22Rv1 (cell line): ENCODE data around the gene CDC73.
"Not testable (repeated sequence)": the region's sequence is repeated elsewhere in the genome, so short reads cannot be mapped to it uniquely, and the experiment has no call there.

Experiments used
- H3K27ac ChIP-seq: fragments of 450-650 bp; 2 replicates; pipeline ENCODE4 v1.5.1; 2017
- ZFX ChIP-seq: fragments of 450-650 bp; IDR thresholded peaks from 2 replicates; pipeline ENCODE4 v1.6.1; 2017; ENCODE audit warnings: antibody characterized with exemption, borderline replicate concordance
- TF ChIP-seq, protein P1 (sequence below): fragments of 450-650 bp; IDR thresholded peaks from 2 replicates; pipeline ENCODE4 v1.5.1; 2017; ENCODE audit warnings: mild to moderate bottlenecking

The CDC73 gene

DNA sequence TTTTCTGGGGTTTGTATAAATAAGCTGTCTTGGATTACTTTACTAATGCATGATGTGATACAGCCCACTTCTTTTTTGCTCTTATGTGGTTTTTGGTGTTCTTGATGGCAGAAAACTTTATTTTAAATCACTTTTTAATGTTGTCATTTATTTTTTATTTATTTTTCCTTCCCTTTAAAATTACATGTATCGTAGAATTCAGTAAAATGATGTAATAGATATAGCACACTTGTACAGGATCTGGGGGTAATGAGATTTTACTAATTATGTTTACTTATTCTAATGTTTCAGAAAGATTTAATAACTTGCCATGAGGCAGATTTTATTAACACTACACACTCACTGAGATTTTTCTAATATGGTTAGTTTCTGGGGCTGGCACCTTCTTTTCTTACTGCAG is 65.3 kb downstream of the CDC73 start:
- H3K27ac ChIP-seq: no peak overlapping the region
- TF ChIP-seq, protein P1, sequence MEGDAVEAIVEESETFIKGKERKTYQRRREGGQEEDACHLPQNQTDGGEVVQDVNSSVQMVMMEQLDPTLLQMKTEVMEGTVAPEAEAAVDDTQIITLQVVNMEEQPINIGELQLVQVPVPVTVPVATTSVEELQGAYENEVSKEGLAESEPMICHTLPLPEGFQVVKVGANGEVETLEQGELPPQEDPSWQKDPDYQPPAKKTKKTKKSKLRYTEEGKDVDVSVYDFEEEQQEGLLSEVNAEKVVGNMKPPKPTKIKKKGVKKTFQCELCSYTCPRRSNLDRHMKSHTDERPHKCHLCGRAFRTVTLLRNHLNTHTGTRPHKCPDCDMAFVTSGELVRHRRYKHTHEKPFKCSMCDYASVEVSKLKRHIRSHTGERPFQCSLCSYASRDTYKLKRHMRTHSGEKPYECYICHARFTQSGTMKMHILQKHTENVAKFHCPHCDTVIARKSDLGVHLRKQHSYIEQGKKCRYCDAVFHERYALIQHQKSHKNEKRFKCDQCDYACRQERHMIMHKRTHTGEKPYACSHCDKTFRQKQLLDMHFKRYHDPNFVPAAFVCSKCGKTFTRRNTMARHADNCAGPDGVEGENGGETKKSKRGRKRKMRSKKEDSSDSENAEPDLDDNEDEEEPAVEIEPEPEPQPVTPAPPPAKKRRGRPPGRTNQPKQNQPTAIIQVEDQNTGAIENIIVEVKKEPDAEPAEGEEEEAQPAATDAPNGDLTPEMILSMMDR: no peak
- TF ChIP-seq ZFX: no peak

DNA sequence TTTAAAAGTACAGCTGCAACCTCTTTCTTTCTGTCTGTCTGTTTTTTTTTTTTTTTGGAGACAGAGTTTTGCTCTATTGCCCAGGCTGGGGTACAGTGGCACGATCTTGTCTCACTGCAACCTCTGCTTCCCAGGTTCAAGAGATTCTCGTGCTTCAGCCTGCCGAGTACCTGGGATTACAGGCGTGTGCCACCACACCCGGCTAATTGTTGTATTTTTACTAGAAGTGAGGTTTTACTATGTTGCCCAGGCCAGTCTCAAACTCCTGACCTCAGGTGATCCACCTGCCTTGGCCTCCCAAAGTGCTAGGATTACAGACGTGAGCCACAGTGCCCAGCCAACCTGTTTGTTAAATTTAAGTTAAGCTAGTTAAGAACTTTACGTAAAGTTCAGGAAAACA is 67.1 kb downstream of the CDC73 start:
- not testable (repeated sequence) for H3K27ac ChIP-seq

DNA sequence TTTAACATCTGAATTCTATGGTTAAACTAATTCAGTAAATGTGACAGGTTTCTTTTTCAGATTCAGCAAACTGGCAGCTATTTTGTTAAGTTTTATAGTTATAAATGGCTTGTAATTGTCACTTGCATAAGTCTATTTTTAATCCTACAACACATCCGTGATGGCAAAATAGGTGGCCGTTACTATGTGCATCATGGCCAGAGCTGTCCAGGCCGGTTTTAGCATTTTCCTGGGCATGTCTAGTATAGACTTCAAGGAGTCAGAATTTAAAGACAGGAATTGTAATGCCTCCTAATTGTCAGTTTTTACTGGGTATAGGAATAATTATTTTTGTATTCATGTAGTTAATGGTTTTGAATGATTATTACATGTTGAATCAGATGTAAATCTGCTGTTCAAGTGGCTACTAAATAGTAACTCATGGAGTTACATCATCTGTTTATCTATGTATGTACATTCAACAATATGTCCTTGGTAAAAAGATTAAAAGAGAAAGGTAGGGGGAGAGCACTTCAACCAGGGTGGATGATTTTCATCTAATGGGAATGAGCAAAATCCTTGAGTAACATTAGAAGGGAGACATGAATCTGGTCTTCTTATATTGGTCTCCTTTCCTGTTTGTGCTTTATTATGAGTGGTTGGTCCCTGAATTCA is 67.7 kb downstream of the CDC73 start:
- H3K27ac ChIP-seq: no peak overlapping the region
- no peak for TF ChIP-seq ZFX
- TF ChIP-seq, protein P1: no peak

DNA sequence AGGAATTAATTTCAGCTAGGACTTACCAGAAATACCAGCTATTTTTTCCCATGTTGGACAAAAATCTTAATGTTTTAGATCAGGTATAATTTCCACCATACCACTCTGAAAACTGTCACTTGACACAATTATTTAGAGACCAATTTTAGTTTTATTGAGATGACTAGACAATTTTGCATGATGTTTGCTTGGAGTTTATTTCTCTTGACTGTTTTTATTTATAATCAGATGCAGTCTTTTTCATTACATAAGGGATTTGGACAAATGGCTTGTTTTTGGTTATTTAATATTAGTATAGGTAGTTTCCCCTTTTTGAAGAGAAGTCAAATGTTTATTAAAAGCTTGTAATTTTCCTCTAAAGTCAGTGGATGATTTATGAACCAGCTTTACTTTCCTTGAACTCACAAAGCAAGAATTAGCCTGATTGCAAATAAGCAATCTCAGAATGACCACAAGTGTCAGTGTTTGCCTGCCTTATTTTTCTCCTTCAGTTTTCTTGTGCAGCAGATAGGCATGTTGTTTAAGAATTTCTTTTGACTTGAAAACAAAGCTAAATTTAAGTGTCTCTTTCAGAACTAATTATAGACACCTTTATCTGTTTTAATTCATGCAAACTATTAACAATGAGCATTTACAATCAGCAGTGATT is 68.4 kb downstream of the CDC73 start:
- TF ChIP-seq, protein P1: 0 out of 2 replicates have a peak, but pooled peaks have one; percentile 16
- TF ChIP-seq ZFX: no peak

DNA sequence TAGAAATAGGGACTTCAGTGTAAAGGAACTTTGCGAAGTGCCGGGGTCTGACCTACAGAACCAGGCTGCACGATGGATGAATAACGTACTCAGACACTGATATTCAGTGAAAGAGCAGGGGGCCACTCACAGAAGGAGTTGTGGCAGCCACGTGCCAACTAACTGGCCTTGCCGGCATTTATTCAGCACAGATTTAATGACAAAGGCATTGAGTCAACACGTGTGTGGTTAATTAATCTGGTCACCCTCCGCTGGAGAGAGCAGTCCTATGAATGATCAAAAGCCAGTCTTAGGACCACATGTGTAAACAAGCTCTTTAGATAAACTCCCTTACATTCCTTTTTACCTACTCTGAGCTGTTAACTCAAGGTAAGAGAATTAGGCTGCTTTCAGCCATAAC is 70.8 kb downstream of the CDC73 start:
- TF ChIP-seq ZFX: no peak
- TF ChIP-seq, protein P1: no peak
- H3K27ac ChIP-seq: no peak overlapping the region

More for the DNA sequence above, 68.4 kb downstream of the CDC73 start:
- H3K27ac ChIP-seq: no peak overlapping the region

DNA sequence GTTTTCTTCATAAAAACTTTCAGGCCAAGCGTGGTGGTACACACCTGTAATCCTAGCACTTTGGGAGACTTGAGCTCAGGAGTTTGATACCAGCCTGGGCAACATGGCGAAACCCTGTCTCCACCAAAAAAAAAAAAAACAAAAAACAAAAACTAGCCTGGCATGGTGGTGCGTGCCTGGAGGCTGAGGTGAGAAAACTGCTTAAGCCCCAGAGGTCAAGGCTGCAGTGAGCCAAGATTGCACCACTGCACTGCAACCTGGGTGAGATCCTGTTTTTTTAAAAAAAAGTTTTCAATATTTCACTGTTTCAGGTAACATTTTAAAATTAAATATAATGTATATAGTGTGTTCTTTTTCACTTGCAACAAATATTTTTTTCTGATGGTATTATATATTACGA is 78.1 kb downstream of the CDC73 start:
- no peak for TF ChIP-seq ZFX
- TF ChIP-seq, protein P1: no peak
- no peak overlapping the region for H3K27ac ChIP-seq

DNA sequence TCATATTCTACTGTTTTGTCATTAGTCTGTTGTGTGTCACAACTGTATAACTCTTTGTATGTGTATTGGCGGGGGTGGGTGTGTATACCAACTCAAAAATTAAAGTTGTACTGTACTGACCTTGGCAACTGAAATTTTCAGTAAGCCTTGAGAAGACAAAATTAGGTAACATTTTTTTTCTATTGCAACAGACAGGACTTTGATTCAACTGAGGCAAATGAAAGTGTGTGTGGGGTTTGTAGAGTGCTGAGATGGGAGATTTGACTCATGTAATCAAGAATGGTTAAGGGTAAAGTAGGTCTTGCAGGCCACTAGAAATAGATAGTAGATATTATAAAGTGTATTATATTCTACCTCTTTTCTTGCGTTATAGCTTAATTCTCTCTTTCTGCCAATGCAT is 79.2 kb downstream of the CDC73 start:
- no peak overlapping the region for H3K27ac ChIP-seq
- TF ChIP-seq ZFX: no peak
- TF ChIP-seq, protein P1: no peak
